Measurements from ENCODE around the gene BPIFB3. TPM values are rescaled to one million over a fixed set of nuclear protein-coding genes. Genes with fewer than 3 reads are reported as not detected.
"Not testable (repeated sequence)": the region's sequence is repeated elsewhere in the genome, so short reads cannot be mapped to it uniquely, and the experiment has no call there.

BPIFB3 gene
- total RNA-seq, 4 donors from 2014 or later, result not detected

GRCh38 chr20:33108661-33109060 lies 55.0 kb downstream of the BPIFB3 start:
- H3K27ac ChIP-seq, result no peak overlapping the region
- no peaks in the 10 kb centered on the region for H3K4me1 ChIP-seq
- in situ Hi-C loops (cut with MboI; ENCODE audit: low sequenced_read_pairs in 4 of 4) (no loop called here), intact Hi-C loops (cut with DNase I; ENCODE audit: low total_unique reads) (no loop called here)
- no peaks in the 10 kb centered on the region for H3K9me3 ChIP-seq
- TF ChIP-seq CTCF (IDR thresholded peaks at IDR 0.05 in 4 of 5, conservative IDR thresholded peaks at IDR 0.05 in 1 of 5) (no peak), POLR2A (IDR thresholded peaks at IDR 0.05) (no peak)
- DNase-seq, result no peak
- no peak for ATAC-seq
- no peak overlapping the region for H3K4me3 ChIP-seq
- no peaks in the 10 kb centered on the region for H3K36me3 ChIP-seq
- H3K27me3 ChIP-seq, result peaks cover 0 to 11% (median 6%) of the 10 kb centered on the region in 3 donors

GRCh38 chr20:33110147-33110825 lies 56.6 kb downstream of the BPIFB3 start:
- no peaks in the 10 kb centered on the region for H3K9me3 ChIP-seq
- no peak for TF ChIP-seq POLR2A (IDR thresholded peaks at IDR 0.05)
- no peaks in the 10 kb centered on the region for H3K36me3 ChIP-seq
- no peaks in the 10 kb centered on the region for H3K27me3 ChIP-seq
- DNase-seq, result no peak
- ATAC-seq, result no peak
- in situ Hi-C loops (cut with MboI; ENCODE audit: low sequenced_read_pairs in 4 of 4) (no loop called here), intact Hi-C loops (cut with DNase I; ENCODE audit: low total_unique reads) (no loop called here)
- H3K4me3 ChIP-seq, result no peak overlapping the region
- H3K27ac ChIP-seq, result no peak overlapping the region
- no peaks in the 10 kb centered on the region for H3K4me1 ChIP-seq

- Histone ChIP-seq H3K27ac (no peak overlapping the region), H3K9me3 (no peaks in the 10 kb centered on the region), H3K4me1 (no peaks in the 10 kb centered on the region), H3K27me3 (no peaks in the 10 kb centered on the region), H3K4me3 (no peak overlapping the region), H3K36me3 (no peaks in the 10 kb centered on the region)
- TF ChIP-seq POLR2A (IDR thresholded peaks at IDR 0.05) (no peak), CTCF (IDR thresholded peaks at IDR 0.05 in 4 of 5, conservative IDR thresholded peaks at IDR 0.05 in 1 of 5) (no peak)
- intact Hi-C loops (cut with DNase I; ENCODE audit: low total_unique reads) (no loop called here), in situ Hi-C loops (cut with MboI; ENCODE audit: low sequenced_read_pairs in 4 of 4) (no loop called here)
- ATAC-seq (no peak), DNase-seq (no peak)
Observed at GRCh38 chr20:33111306-33111705, 57.6 kb downstream of the BPIFB3 start.

GRCh38 chr20:33112547-33113386 lies 59.1 kb downstream of the BPIFB3 start:
- in situ Hi-C loops (cut with MboI; ENCODE audit: low sequenced_read_pairs in 4 of 4), result no loop called here
- no peak for TF ChIP-seq CTCF (IDR thresholded peaks at IDR 0.05 in 4 of 5, conservative IDR thresholded peaks at IDR 0.05 in 1 of 5)
- no peak for TF ChIP-seq POLR2A (IDR thresholded peaks at IDR 0.05)
- DNase-seq, result no peak

GRCh38 chr20:33113387-33113908 lies 59.7 kb downstream of the BPIFB3 start:
- Histone ChIP-seq H3K4me1 (no peaks in the 10 kb centered on the region), H3K27me3 (no peaks in the 10 kb centered on the region), H3K9me3 (no peaks in the 10 kb centered on the region), H3K36me3 (no peaks in the 10 kb centered on the region), H3K4me3 (no peak overlapping the region), H3K27ac (no peak overlapping the region)
- ATAC-seq (no peak), DNase-seq (no peak)
- TF ChIP-seq CTCF (IDR thresholded peaks at IDR 0.05 in 4 of 5, conservative IDR thresholded peaks at IDR 0.05 in 1 of 5) (no peak), POLR2A (IDR thresholded peaks at IDR 0.05) (no peak)
- in situ Hi-C loops (cut with MboI; ENCODE audit: low sequenced_read_pairs in 4 of 4) (no loop called here), intact Hi-C loops (cut with DNase I; ENCODE audit: low total_unique reads) (no loop called here)

More at GRCh38 chr20:33112547-33113386, 59.1 kb downstream of the BPIFB3 start:
- H3K36me3 ChIP-seq, result no peaks in the 10 kb centered on the region
- H3K27ac ChIP-seq, result no peak overlapping the region
- no peaks in the 10 kb centered on the region for H3K4me1 ChIP-seq
- intact Hi-C loops (cut with DNase I; ENCODE audit: low total_unique reads), result no loop called here
- H3K27me3 ChIP-seq, result no peaks in the 10 kb centered on the region
- H3K9me3 ChIP-seq, result no peaks in the 10 kb centered on the region
- no peak for ATAC-seq
- H3K4me3 ChIP-seq, result no peak overlapping the region

- ATAC-seq; H3K27ac ChIP-seq; H3K4me3 ChIP-seq; H3K36me3 ChIP-seq; DNase-seq; H3K4me1 ChIP-seq; in situ Hi-C loops (cut with MboI; ENCODE audit: low sequenced_read_pairs in 4 of 4); H3K9me3 ChIP-seq; H3K27me3 ChIP-seq; intact Hi-C loops (cut with DNase I; ENCODE audit: low total_unique reads): not testable (repeated sequence)
Observed at GRCh38 chr20:33115501-33115900, 61.8 kb downstream of the BPIFB3 start.

Data from gastrocnemius medialis (tissue), 4 donors.